GM20000 (cell line): ENCODE measurements around the gene LPCAT2.

Source experiments
- DNase-seq: peaks from one replicate; pipeline ENCODE4 v3.0.0; 2012; ENCODE audit warnings: low spot score
- TF ChIP-seq, protein P1 (sequence below): IDR thresholded peaks from 2 replicates; pipeline ENCODE4 v1.5.1; 2012; ENCODE audit warnings: mild to moderate bottlenecking, control low read depth; ENCODE audit errors: extremely low read depth, missing control alignments

LPCAT2 gene

DNA sequence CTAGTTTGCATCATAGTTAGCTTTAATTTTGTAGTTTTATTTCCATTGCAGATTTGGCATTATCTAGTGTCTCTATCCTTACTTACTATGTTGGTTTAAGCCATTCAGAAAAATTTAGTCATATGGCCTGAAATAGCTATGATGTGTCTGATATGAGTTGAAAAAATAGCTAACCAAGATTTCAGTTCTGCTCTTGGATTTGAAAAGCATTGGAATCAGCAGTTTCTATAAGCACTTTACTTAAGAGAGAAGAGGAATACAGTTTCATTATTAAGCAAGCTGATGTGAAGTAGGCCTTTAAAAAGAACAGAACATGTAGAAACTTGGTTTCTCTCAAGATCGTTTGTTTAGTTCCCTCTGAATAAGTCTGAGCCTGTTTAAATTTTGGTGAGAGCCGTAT is 25.9 kb downstream of the LPCAT2 start:
- TF ChIP-seq, protein P1, sequence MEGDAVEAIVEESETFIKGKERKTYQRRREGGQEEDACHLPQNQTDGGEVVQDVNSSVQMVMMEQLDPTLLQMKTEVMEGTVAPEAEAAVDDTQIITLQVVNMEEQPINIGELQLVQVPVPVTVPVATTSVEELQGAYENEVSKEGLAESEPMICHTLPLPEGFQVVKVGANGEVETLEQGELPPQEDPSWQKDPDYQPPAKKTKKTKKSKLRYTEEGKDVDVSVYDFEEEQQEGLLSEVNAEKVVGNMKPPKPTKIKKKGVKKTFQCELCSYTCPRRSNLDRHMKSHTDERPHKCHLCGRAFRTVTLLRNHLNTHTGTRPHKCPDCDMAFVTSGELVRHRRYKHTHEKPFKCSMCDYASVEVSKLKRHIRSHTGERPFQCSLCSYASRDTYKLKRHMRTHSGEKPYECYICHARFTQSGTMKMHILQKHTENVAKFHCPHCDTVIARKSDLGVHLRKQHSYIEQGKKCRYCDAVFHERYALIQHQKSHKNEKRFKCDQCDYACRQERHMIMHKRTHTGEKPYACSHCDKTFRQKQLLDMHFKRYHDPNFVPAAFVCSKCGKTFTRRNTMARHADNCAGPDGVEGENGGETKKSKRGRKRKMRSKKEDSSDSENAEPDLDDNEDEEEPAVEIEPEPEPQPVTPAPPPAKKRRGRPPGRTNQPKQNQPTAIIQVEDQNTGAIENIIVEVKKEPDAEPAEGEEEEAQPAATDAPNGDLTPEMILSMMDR: no peak
- DNase-seq: no peak

GRCh38 chr16:55539049-55539448 is 30.2 kb downstream of the LPCAT2 start:
- TF ChIP-seq, protein P1: no peak
- DNase-seq: no peak

- TF ChIP-seq, protein P1: no peak
- DNase-seq: no peak
Measured at GRCh38 chr16:55539488-55539887, 30.6 kb downstream of the LPCAT2 start.

GRCh38 chr16:55540221-55540620 is 31.3 kb downstream of the LPCAT2 start:
- TF ChIP-seq, protein P1: no peak
- DNase-seq: no peak

- no peak for DNase-seq
- TF ChIP-seq, protein P1: no peak
Measured at GRCh38 chr16:55542459-55543082, 33.7 kb downstream of the LPCAT2 start.

DNA sequence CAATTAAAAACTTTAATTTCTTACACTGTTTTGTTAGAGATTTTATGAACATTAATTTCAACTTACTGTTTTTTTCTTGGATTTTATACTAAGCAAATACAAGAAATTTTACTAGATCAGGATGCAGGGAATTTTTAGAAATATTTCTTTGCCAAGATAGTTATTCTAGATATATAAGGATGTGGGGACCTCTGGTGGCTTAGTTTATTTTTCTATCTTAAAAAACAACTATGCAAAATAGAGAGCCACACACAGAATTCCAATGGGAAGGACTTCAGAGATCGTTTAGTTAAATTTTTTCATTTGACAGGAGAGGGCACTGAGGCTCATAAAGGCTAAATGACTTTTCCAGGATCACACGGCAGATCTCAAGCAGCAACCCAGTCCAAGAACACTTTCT is 34.6 kb downstream of the LPCAT2 start:
- DNase-seq: no peak
- TF ChIP-seq, protein P1: no peak

DNA sequence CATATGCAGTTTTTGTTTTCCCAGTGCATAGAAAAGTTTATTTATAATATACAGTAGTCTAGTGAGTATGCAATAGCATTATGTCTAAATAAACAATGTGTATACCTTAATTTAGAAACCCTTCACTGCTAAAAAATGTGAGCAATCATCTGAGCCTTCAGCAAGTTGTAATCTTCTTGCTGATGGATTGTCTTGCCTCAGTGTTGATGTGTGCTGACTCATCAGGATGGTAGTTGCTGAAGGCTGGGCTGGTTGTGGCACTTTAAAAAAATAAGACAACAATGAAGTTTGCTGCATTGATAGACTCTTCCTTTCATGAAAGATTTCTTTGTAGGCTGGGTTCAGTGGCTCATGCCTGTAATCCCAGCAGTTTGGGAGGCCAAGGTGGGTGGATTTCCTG is 43.7 kb downstream of the LPCAT2 start:
- no peak for DNase-seq
- TF ChIP-seq, protein P1: no peak
